ENCODE measurements around the gene PTAFR. TPM values are rescaled to one million over a fixed set of nuclear protein-coding genes. Genes with fewer than 3 reads are reported as not detected.

Gene PTAFR
- total RNA-seq, 1 donor from 2014 or later = 0.08 TPM

- H3K36me3 Mint-ChIP-seq (ENCODE audit: unreplicated experiment) = no peaks in the 10 kb centered on the region
- TF ChIP-seq CTCF (IDR thresholded peaks at IDR 0.05) = no peak
- no peak for DNase-seq (ENCODE audit: extremely low spot score, unreplicated experiment)
- H3K4me1 Mint-ChIP-seq (ENCODE audit: unreplicated experiment) = no peaks in the 10 kb centered on the region
- no peak overlapping the region for H3K4me3 Mint-ChIP-seq (ENCODE audit: unreplicated experiment)
- no peak overlapping the region for H3K27ac Mint-ChIP-seq (ENCODE audit: unreplicated experiment)
- peaks cover 21% of the 10 kb centered on the region for H3K27me3 Mint-ChIP-seq (ENCODE audit: unreplicated experiment)
- H3K9me3 Mint-ChIP-seq (ENCODE audit: unreplicated experiment) = no peaks in the 10 kb centered on the region
Observed at GRCh38 chr1:28132171-28133167, 44.0 kb downstream of the PTAFR start.

GRCh38 chr1:28130901-28131300 is 45.6 kb downstream of the PTAFR start:
- Mint-ChIP-seq H3K9me3 (ENCODE audit: unreplicated experiment) (no peaks in the 10 kb centered on the region), H3K4me1 (ENCODE audit: unreplicated experiment) (no peaks in the 10 kb centered on the region)
- TF ChIP-seq CTCF (IDR thresholded peaks at IDR 0.05) = no peak

GRCh38 chr1:28129150-28129549 is 47.3 kb downstream of the PTAFR start:
- Mint-ChIP-seq H3K9me3 (ENCODE audit: unreplicated experiment) (no peaks in the 10 kb centered on the region), H3K4me1 (ENCODE audit: unreplicated experiment) (no peaks in the 10 kb centered on the region), H3K36me3 (ENCODE audit: unreplicated experiment) (no peaks in the 10 kb centered on the region), H3K27me3 (ENCODE audit: unreplicated experiment) (peaks cover 38% of the 10 kb centered on the region), H3K27ac (ENCODE audit: unreplicated experiment) (no peak overlapping the region), H3K4me3 (ENCODE audit: unreplicated experiment) (no peak overlapping the region)
- no peak for TF ChIP-seq CTCF (IDR thresholded peaks at IDR 0.05)
- DNase-seq (ENCODE audit: extremely low spot score, unreplicated experiment) = no peak

More at GRCh38 chr1:28130901-28131300, 45.6 kb downstream of the PTAFR start:
- Mint-ChIP-seq H3K27ac (ENCODE audit: unreplicated experiment) (no peak overlapping the region), H3K27me3 (ENCODE audit: unreplicated experiment) (peaks cover 35% of the 10 kb centered on the region), H3K4me3 (ENCODE audit: unreplicated experiment) (no peak overlapping the region), H3K36me3 (ENCODE audit: unreplicated experiment) (no peaks in the 10 kb centered on the region)
- DNase-seq (ENCODE audit: extremely low spot score, unreplicated experiment) = no peak

- H3K4me3 Mint-ChIP-seq (ENCODE audit: unreplicated experiment) = no peak overlapping the region
- no peak overlapping the region for H3K27ac Mint-ChIP-seq (ENCODE audit: unreplicated experiment)
- H3K27me3 Mint-ChIP-seq (ENCODE audit: unreplicated experiment) = peaks cover 37% of the 10 kb centered on the region
- H3K36me3 Mint-ChIP-seq (ENCODE audit: unreplicated experiment) = no peaks in the 10 kb centered on the region
- no peaks in the 10 kb centered on the region for H3K4me1 Mint-ChIP-seq (ENCODE audit: unreplicated experiment)
- TF ChIP-seq CTCF (IDR thresholded peaks at IDR 0.05) = no peak
- no peak for DNase-seq (ENCODE audit: extremely low spot score, unreplicated experiment)
- no peaks in the 10 kb centered on the region for H3K9me3 Mint-ChIP-seq (ENCODE audit: unreplicated experiment)
Observed at GRCh38 chr1:28127617-28128257, 48.8 kb downstream of the PTAFR start.

Data from osteocyte (in vitro differentiated cells).